GM23338 (cell line): ENCODE measurements around the gene POU6F1. TPM values are rescaled to one million over a fixed set of nuclear protein-coding genes. Genes with fewer than 3 reads are reported as not detected.

Experiments
- ATAC-seq: fragments of 200-7000 bp; cut with Tn5 transposase; 3 replicates; pipeline ENCODE4 v1.9.1; 2020
- DNase-seq: peaks from one replicate; pipeline ENCODE4 v3.0.0-alpha.2; 2015; ENCODE audit warnings: low spot score
- H2AFZ ChIP-seq: fragments of 200-600 bp; sonication (generic); 2 replicates; pipeline ENCODE4 v1.8.0; 2016; ENCODE audit warnings: antibody characterized with exemption, mild to moderate bottlenecking, moderate library complexity
- H3F3A ChIP-seq: fragments of 200-600 bp; sonication (generic); replicated peaks from 2 replicates; pipeline ENCODE4 v1.8.0; 2017; ENCODE audit warnings: antibody characterized with exemption, mixed run types, low read depth
- H3K27ac ChIP-seq: fragments of 200-600 bp; sonication (generic); 2 replicates; pipeline ENCODE4 v1.6.1; 2016; ENCODE audit warnings: low read depth
- H3K27me3 ChIP-seq: fragments of 200-600 bp; sonication (generic); 2 replicates; pipeline ENCODE4 v1.8.0; 2016; ENCODE audit warnings: mild to moderate bottlenecking, mixed run types, moderate library complexity; ENCODE audit not compliant: insufficient read depth
- H3K36me3 ChIP-seq: fragments of 200-600 bp; sonication (generic); 2 replicates; pipeline ENCODE4 v1.8.0; 2016; ENCODE audit warnings: mild to moderate bottlenecking; ENCODE audit not compliant: insufficient read depth
- H3K4me1 ChIP-seq: fragments of 200-600 bp; sonication (generic); 2 replicates; pipeline ENCODE4 v1.8.0; 2016; ENCODE audit warnings: mild to moderate bottlenecking, moderate library complexity; ENCODE audit not compliant: insufficient read depth
- H3K4me2 ChIP-seq: fragments of 200-600 bp; sonication (generic); 2 replicates; pipeline ENCODE4 v1.7.1; 2017; ENCODE audit warnings: mixed run types
- H3K4me3 ChIP-seq: fragments of 200-600 bp; sonication (generic); 2 replicates; pipeline ENCODE4 v1.6.1; 2016; ENCODE audit warnings: mixed run types
- H3K79me2 ChIP-seq: fragments of 200-600 bp; sonication (generic); replicated peaks from 2 replicates; pipeline ENCODE4 v1.8.0; 2017; ENCODE audit warnings: mild to moderate bottlenecking; ENCODE audit not compliant: insufficient read depth
- H3K9me2 ChIP-seq: fragments of 200-600 bp; sonication (generic); 2 replicates; pipeline ENCODE4 v1.8.0; 2017; ENCODE audit not compliant: insufficient read depth
- H4K20me1 ChIP-seq: fragments of 200-600 bp; sonication (generic); replicated peaks from 2 replicates; pipeline ENCODE4 v1.8.0; 2017; ENCODE audit warnings: mild to moderate bottlenecking; ENCODE audit not compliant: insufficient read depth
- H3K27ac Mint-ChIP-seq: 2 replicates; pipeline ENCODE4 v1.8.0; 2020; ENCODE audit warnings: inconsistent platforms, mild to moderate bottlenecking, moderate library complexity, mixed read lengths
- H3K27me3 Mint-ChIP-seq: 3 replicates; pipeline ENCODE4 v1.8.0; 2022; ENCODE audit warnings: low read depth, mild to moderate bottlenecking, moderate library complexity, mixed read lengths, inconsistent platforms; ENCODE audit not compliant: insufficient read depth, poor library complexity
- H3K36me3 Mint-ChIP-seq: 3 replicates; pipeline ENCODE4 v1.8.0; 2021; ENCODE audit warnings: low read depth, mild to moderate bottlenecking, inconsistent platforms, moderate library complexity, mixed read lengths
- H3K4me1 Mint-ChIP-seq: 3 replicates; pipeline ENCODE4 v1.8.0; 2020; ENCODE audit warnings: mild to moderate bottlenecking, inconsistent platforms, mixed read lengths
- H3K4me3 Mint-ChIP-seq: 3 replicates; pipeline ENCODE4 v1.8.0; 2021; ENCODE audit warnings: moderate library complexity, mild to moderate bottlenecking, inconsistent platforms, mixed read lengths
- H3K9me3 Mint-ChIP-seq: 3 replicates; pipeline ENCODE4 v1.8.0; 2020; ENCODE audit warnings: moderate library complexity, mild to moderate bottlenecking, inconsistent platforms, mixed read lengths
- CREB1 ChIP-seq: fragments of 250-450 bp; sonication (Bioruptor Pico); IDR thresholded peaks from 2 replicates; pipeline ENCODE4 v1.5.0; 2020; ENCODE audit warnings: low read depth, mild to moderate bottlenecking, moderate library complexity
- ETS1 ChIP-seq: IDR thresholded peaks from 2 replicates; pipeline ENCODE4 v1.6.1; 2016; ENCODE audit warnings: antibody characterized with exemption
- EZH2 ChIP-seq: fragments of 200-600 bp; sonication (generic); IDR thresholded peaks from one replicate; pipeline ENCODE4 v1.8.0; 2017; ENCODE audit warnings: antibody characterized with exemption, mild to moderate bottlenecking, low read depth; ENCODE audit not compliant: unreplicated experiment
- EZH2phosphoT487 ChIP-seq: fragments of 200-600 bp; sonication (generic); IDR thresholded peaks from one replicate; pipeline ENCODE4 v1.8.1; 2018; ENCODE audit warnings: antibody characterized with exemption; ENCODE audit not compliant: unreplicated experiment
- JUNB ChIP-seq: IDR thresholded peaks from one replicate; pipeline ENCODE4 v1.6.1; 2016; ENCODE audit warnings: antibody characterized with exemption; ENCODE audit not compliant: unreplicated experiment
- NANOG ChIP-seq: IDR thresholded peaks from 2 replicates; pipeline ENCODE4 v1.6.1; 2016; ENCODE audit warnings: antibody characterized with exemption, borderline replicate concordance
- POLR2AphosphoS5 ChIP-seq: IDR thresholded peaks from 2 replicates; pipeline ENCODE4 v1.6.1; 2016; ENCODE audit warnings: antibody characterized with exemption, low read depth
- STAT1 ChIP-seq: IDR thresholded peaks from one replicate; pipeline ENCODE4 v1.6.1; 2016; ENCODE audit warnings: antibody characterized with exemption; ENCODE audit not compliant: unreplicated experiment
- ZNF114 ChIP-seq: fragments of 250-450 bp; sonication (Bioruptor Pico); IDR thresholded peaks from 2 replicates; pipeline ENCODE4 v1.5.0; 2020; ENCODE audit warnings: mild to moderate bottlenecking, moderate library complexity
- ZNF331 ChIP-seq: fragments of 250-450 bp; sonication (Bioruptor Pico); IDR thresholded peaks from 2 replicates; pipeline ENCODE4 v1.5.0; 2020; ENCODE audit warnings: low read depth, mild to moderate bottlenecking, moderate library complexity
- polyA plus RNA-seq: library from polyadenylated mRNA; unstranded; fragments of >200 nt; fragmentation: Nextera tagmentation; extraction: Ambion mirVana; gene quantifications from 2 replicates; pipeline ENCODE4 v1.2.1, GENCODE V29; 2016
- total RNA-seq: library from RNA; depleted of rRNA; stranded (reverse); fragments of >200 nt; shearing (Covaris generic); gene quantifications from 2 replicates; pipeline ENCODE4 v1.2.3, GENCODE V29; 2014
- TF ChIP-seq, protein P1 (sequence below): fragments of 250-450 bp; sonication (Bioruptor Pico); IDR thresholded peaks from 2 replicates; pipeline ENCODE4 v1.5.0; 2020; ENCODE audit warnings: mild to moderate bottlenecking, moderate library complexity
- TF ChIP-seq, protein P2 (sequence below): IDR thresholded peaks from one replicate; pipeline ENCODE4 v1.6.1; 2018; ENCODE audit warnings: antibody characterized with exemption; ENCODE audit not compliant: unreplicated experiment

POU6F1 gene
- total and polyA plus RNA-seq, 2 experiments from 2014 or later, result 3.0 to 4.0 TPM

GRCh38 chr12:51197736-51198567, 19.9 kb downstream of the POU6F1 start (continued):
- TF ChIP-seq, protein P1, sequence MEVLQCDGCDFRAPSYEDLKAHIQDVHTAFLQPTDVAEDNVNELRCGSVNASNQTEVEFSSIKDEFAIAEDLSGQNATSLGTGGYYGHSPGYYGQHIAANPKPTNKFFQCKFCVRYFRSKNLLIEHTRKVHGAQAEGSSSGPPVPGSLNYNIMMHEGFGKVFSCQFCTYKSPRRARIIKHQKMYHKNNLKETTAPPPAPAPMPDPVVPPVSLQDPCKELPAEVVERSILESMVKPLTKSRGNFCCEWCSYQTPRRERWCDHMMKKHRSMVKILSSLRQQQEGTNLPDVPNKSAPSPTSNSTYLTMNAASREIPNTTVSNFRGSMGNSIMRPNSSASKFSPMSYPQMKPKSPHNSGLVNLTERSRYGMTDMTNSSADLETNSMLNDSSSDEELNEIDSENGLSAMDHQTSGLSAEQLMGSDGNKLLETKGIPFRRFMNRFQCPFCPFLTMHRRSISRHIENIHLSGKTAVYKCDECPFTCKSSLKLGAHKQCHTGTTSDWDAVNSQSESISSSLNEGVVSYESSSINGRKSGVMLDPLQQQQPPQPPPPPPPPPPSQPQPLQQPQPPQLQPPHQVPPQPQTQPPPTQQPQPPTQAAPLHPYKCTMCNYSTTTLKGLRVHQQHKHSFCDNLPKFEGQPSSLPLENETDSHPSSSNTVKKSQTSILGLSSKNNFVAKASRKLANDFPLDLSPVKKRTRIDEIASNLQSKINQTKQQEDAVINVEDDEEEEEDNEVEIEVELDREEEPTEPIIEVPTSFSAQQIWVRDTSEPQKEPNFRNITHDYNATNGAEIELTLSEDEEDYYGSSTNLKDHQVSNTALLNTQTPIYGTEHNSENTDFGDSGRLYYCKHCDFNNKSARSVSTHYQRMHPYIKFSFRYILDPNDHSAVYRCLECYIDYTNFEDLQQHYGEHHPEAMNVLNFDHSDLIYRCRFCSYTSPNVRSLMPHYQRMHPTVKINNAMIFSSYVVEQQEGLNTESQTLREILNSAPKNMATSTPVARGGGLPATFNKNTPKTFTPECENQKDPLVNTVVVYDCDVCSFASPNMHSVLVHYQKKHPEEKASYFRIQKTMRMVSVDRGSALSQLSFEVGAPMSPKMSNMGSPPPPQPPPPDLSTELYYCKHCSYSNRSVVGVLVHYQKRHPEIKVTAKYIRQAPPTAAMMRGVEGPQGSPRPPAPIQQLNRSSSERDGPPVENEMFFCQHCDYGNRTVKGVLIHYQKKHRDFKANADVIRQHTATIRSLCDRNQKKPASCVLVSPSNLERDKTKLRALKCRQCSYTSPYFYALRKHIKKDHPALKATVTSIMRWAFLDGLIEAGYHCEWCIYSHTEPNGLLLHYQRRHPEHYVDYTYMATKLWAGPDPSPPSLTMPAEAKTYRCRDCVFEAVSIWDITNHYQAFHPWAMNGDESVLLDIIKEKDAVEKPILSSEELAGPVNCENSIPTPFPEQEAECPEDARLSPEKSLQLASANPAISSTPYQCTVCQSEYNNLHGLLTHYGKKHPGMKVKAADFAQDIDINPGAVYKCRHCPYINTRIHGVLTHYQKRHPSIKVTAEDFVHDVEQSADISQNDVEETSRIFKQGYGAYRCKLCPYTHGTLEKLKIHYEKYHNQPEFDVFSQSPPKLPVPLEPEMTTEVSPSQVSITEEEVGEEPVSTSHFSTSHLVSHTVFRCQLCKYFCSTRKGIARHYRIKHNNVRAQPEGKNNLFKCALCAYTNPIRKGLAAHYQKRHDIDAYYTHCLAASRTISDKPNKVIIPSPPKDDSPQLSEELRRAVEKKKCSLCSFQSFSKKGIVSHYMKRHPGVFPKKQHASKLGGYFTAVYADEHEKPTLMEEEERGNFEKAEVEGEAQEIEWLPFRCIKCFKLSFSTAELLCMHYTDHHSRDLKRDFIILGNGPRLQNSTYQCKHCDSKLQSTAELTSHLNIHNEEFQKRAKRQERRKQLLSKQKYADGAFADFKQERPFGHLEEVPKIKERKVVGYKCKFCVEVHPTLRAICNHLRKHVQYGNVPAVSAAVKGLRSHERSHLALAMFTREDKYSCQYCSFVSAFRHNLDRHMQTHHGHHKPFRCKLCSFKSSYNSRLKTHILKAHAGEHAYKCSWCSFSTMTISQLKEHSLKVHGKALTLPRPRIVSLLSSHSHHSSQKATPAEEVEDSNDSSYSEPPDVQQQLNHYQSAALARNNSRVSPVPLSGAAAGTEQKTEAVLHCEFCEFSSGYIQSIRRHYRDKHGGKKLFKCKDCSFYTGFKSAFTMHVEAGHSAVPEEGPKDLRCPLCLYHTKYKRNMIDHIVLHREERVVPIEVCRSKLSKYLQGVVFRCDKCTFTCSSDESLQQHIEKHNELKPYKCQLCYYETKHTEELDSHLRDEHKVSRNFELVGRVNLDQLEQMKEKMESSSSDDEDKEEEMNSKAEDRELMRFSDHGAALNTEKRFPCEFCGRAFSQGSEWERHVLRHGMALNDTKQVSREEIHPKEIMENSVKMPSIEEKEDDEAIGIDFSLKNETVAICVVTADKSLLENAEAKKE (CRISPR knock-in tag), result no peak
- TF ChIP-seq POLR2AphosphoS5 (no peak), ETS1 (no peak), EZH2phosphoT487 (no peak), CREB1 (CRISPR knock-in tag) (no peak), JUNB (no peak), ZNF331 (CRISPR knock-in tag) (no peak), STAT1 (no peak)

- no peak for DNase-seq
- H3K27ac Mint-ChIP-seq, result peak overlapping the region; percentile 66; the same call in 1 of the 2 replicates
- TF ChIP-seq NANOG (no peak), ETS1 (no peak), EZH2 (no peak), JUNB (no peak), ZNF114 (CRISPR knock-in tag) (no peak), STAT1 (no peak), ZNF331 (CRISPR knock-in tag) (no peak)
- TF ChIP-seq, protein P2, sequence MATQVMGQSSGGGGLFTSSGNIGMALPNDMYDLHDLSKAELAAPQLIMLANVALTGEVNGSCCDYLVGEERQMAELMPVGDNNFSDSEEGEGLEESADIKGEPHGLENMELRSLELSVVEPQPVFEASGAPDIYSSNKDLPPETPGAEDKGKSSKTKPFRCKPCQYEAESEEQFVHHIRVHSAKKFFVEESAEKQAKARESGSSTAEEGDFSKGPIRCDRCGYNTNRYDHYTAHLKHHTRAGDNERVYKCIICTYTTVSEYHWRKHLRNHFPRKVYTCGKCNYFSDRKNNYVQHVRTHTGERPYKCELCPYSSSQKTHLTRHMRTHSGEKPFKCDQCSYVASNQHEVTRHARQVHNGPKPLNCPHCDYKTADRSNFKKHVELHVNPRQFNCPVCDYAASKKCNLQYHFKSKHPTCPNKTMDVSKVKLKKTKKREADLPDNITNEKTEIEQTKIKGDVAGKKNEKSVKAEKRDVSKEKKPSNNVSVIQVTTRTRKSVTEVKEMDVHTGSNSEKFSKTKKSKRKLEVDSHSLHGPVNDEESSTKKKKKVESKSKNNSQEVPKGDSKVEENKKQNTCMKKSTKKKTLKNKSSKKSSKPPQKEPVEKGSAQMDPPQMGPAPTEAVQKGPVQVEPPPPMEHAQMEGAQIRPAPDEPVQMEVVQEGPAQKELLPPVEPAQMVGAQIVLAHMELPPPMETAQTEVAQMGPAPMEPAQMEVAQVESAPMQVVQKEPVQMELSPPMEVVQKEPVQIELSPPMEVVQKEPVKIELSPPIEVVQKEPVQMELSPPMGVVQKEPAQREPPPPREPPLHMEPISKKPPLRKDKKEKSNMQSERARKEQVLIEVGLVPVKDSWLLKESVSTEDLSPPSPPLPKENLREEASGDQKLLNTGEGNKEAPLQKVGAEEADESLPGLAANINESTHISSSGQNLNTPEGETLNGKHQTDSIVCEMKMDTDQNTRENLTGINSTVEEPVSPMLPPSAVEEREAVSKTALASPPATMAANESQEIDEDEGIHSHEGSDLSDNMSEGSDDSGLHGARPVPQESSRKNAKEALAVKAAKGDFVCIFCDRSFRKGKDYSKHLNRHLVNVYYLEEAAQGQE, result no peak
These were observed 21.3 kb downstream of the POU6F1 start for GRCh38 chr12:51196547-51196946.

More at GRCh38 chr12:51196547-51196946, 21.3 kb downstream of the POU6F1 start:
- Mint-ChIP-seq H3K4me3 (no peak overlapping the region), H3K27me3 (peaks cover 9% of the 10 kb centered on the region), H3K36me3 (no peaks in the 10 kb centered on the region), H3K4me1 (no peaks in the 10 kb centered on the region; the same call in 2 of the 3 replicates), H3K9me3 (no peaks in the 10 kb centered on the region)
- Histone ChIP-seq H3K27ac (no peak overlapping the region), H3K4me1 (no peaks in the 10 kb centered on the region), H4K20me1 (no peaks in the 10 kb centered on the region), H3K4me3 (no peak overlapping the region), H3K4me2 (no peak overlapping the region), H3K27me3 (no peaks in the 10 kb centered on the region), H3K79me2 (no peaks in the 10 kb centered on the region), H3K36me3 (no peaks in the 10 kb centered on the region), H3F3A (no peaks in the 10 kb centered on the region), H3K9me2 (no peaks in the 10 kb centered on the region), H2AFZ (no peak overlapping the region)
- no peak for ATAC-seq
